Loucy (cell line): ENCODE results near the gene ZC3H11A.
A peak's percentile ranks its signal among the peaks of the same experiment; 100 is the strongest.

Source experiments
- H2AFZ ChIP-seq: fragments of 200-600 bp; sonication (generic); 2 replicates; pipeline ENCODE4 v1.6.0; 2016; ENCODE audit warnings: antibody characterized with exemption, mild to moderate bottlenecking, low read length, moderate library complexity
- H3F3A ChIP-seq: fragments of 200-600 bp; 2 replicates; pipeline ENCODE4 v1.6.0; 2016; ENCODE audit warnings: antibody characterized with exemption, low read depth, mild to moderate bottlenecking
- H3K27me3 ChIP-seq: fragments of 200-600 bp; sonication (generic); 2 replicates; pipeline ENCODE4 v1.6.1; 2014; ENCODE audit warnings: low read length, mild to moderate bottlenecking; ENCODE audit not compliant: insufficient read depth, poor library complexity, severe bottlenecking
- H3K36me3 ChIP-seq: fragments of 200-600 bp; sonication (generic); 2 replicates; pipeline ENCODE4 v1.6.1; 2016; ENCODE audit warnings: low read length; ENCODE audit not compliant: insufficient read depth
- H3K4me1 ChIP-seq: fragments of 200-600 bp; sonication (generic); 2 replicates; pipeline ENCODE4 v1.5.1; 2014; ENCODE audit warnings: low read length, mild to moderate bottlenecking; ENCODE audit not compliant: insufficient read depth, poor library complexity, severe bottlenecking
- H3K4me2 ChIP-seq: fragments of 200-600 bp; sonication (generic); 2 replicates; pipeline ENCODE4 v1.6.0; 2014; ENCODE audit warnings: antibody characterized with exemption, low read length, low read depth, mild to moderate bottlenecking; ENCODE audit not compliant: poor library complexity, severe bottlenecking
- H3K4me3 ChIP-seq: fragments of 200-600 bp; sonication (generic); 2 replicates; pipeline ENCODE4 v1.5.1; 2014; ENCODE audit warnings: low read length, mild to moderate bottlenecking, mixed read lengths; ENCODE audit not compliant: poor library complexity, severe bottlenecking
- H3K79me2 ChIP-seq: fragments of 200-600 bp; sonication (generic); 2 replicates; pipeline ENCODE4 v1.6.1; 2014; ENCODE audit warnings: low read length; ENCODE audit not compliant: insufficient read depth
- H3K9ac ChIP-seq: fragments of 200-600 bp; sonication (generic); 2 replicates; pipeline ENCODE4 v1.6.0; 2014; ENCODE audit warnings: mild to moderate bottlenecking, low read depth, low read length, moderate library complexity; ENCODE audit not compliant: poor library complexity, severe bottlenecking
- H3K9me2 ChIP-seq: fragments of 200-600 bp; sonication (generic); replicated peaks from 2 replicates; pipeline ENCODE4 v1.6.1; 2016; ENCODE audit warnings: low read depth, low read length, mixed read lengths
- H3K9me3 ChIP-seq: fragments of 200-600 bp; sonication (generic); 2 replicates; pipeline ENCODE4 v1.6.1; 2014; ENCODE audit warnings: mild to moderate bottlenecking, antibody characterized with exemption, low read length, low read depth; ENCODE audit not compliant: insufficient read depth
- H4K20me1 ChIP-seq: fragments of 200-600 bp; sonication (generic); 2 replicates; pipeline ENCODE4 v1.6.0; 2014; ENCODE audit warnings: antibody characterized with exemption, low read length, mild to moderate bottlenecking; ENCODE audit not compliant: insufficient read depth, poor library complexity, severe bottlenecking
- EZH2phosphoT487 ChIP-seq: fragments of 200-600 bp; IDR thresholded peaks from 2 replicates; pipeline ENCODE4 v1.6.1; 2018; ENCODE audit warnings: antibody characterized with exemption, mild to moderate bottlenecking, moderate library complexity, borderline replicate concordance
- TF ChIP-seq, protein P1 (sequence below): fragments of 200-600 bp; sonication (generic); conservative IDR thresholded peaks from 2 replicates; pipeline ENCODE4 v1.5.1; 2014; ENCODE audit warnings: mild to moderate bottlenecking, antibody characterized with exemption, low read length

ZC3H11A gene

GRCh38 chr1:203797948-203798655, 2.7 kb downstream of the ZC3H11A start:
- H3K36me3 ChIP-seq = peaks cover 3% of the 10 kb centered on the region; the same call in 1 of the 2 replicates
- no peak overlapping the region for H2AFZ ChIP-seq
- H3K4me3 ChIP-seq = peak overlapping the region; percentile 92
- H3K4me2 ChIP-seq = peak overlapping the region; percentile 86
- 0 out of 2 replicates have a peak, but pooled peaks cover 3% of the 10 kb centered on the region for H3F3A ChIP-seq
- H3K9me2 ChIP-seq = no peaks in the 10 kb centered on the region
- no peak for TF ChIP-seq EZH2phosphoT487
- TF ChIP-seq, protein P1, sequence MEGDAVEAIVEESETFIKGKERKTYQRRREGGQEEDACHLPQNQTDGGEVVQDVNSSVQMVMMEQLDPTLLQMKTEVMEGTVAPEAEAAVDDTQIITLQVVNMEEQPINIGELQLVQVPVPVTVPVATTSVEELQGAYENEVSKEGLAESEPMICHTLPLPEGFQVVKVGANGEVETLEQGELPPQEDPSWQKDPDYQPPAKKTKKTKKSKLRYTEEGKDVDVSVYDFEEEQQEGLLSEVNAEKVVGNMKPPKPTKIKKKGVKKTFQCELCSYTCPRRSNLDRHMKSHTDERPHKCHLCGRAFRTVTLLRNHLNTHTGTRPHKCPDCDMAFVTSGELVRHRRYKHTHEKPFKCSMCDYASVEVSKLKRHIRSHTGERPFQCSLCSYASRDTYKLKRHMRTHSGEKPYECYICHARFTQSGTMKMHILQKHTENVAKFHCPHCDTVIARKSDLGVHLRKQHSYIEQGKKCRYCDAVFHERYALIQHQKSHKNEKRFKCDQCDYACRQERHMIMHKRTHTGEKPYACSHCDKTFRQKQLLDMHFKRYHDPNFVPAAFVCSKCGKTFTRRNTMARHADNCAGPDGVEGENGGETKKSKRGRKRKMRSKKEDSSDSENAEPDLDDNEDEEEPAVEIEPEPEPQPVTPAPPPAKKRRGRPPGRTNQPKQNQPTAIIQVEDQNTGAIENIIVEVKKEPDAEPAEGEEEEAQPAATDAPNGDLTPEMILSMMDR = no peak
- H3K9ac ChIP-seq = no peak overlapping the region
- H4K20me1 ChIP-seq = peaks cover 66% of the 10 kb centered on the region
- peaks cover 73% of the 10 kb centered on the region for H3K79me2 ChIP-seq
- no peaks in the 10 kb centered on the region for H3K27me3 ChIP-seq
- H3K9me3 ChIP-seq = no peaks in the 10 kb centered on the region
- peaks cover 60% of the 10 kb centered on the region for H3K4me1 ChIP-seq

GRCh38 chr1:203799157-203799556, 3.7 kb downstream of the ZC3H11A start:
- Histone ChIP-seq H3K79me2 (peaks cover 84% of the 10 kb centered on the region), H3K9me2 (no peaks in the 10 kb centered on the region), H3K9ac (no peak overlapping the region), H3K27me3 (no peaks in the 10 kb centered on the region), H3K4me2 (peak overlapping the region; percentile 86), H3K4me1 (peaks cover 67% of the 10 kb centered on the region), H2AFZ (no peak overlapping the region), H3F3A (0 out of 2 replicates have a peak, but pooled peaks cover 3% of the 10 kb centered on the region), H3K36me3 (peaks cover 8% of the 10 kb centered on the region; the same call in 1 of the 2 replicates), H3K4me3 (peak overlapping the region; percentile 49), H4K20me1 (peaks cover 76% of the 10 kb centered on the region), H3K9me3 (no peaks in the 10 kb centered on the region)
- TF ChIP-seq, protein P1 = no peak
- TF ChIP-seq EZH2phosphoT487 = no peak

- Histone ChIP-seq H3K27me3 (no peaks in the 10 kb centered on the region), H3K4me1 (peaks cover 65% of the 10 kb centered on the region), H3K9ac (peak overlapping the region; percentile 4), H4K20me1 (peaks cover 84% of the 10 kb centered on the region), H3K36me3 (peaks cover 8% of the 10 kb centered on the region; the same call in 1 of the 2 replicates), H3K9me2 (no peaks in the 10 kb centered on the region), H3K9me3 (no peaks in the 10 kb centered on the region), H3K79me2 (peaks cover 92% of the 10 kb centered on the region), H3K4me3 (peak overlapping the region; percentile 49), H3F3A (0 out of 2 replicates have a peak, but pooled peaks cover 3% of the 10 kb centered on the region), H3K4me2 (peak overlapping the region; percentile 86), H2AFZ (no peak overlapping the region)
- TF ChIP-seq, protein P1 = no peak
- TF ChIP-seq EZH2phosphoT487 = no peak
Measured at GRCh38 chr1:203799971-203800370, 4.5 kb downstream of the ZC3H11A start.
